ENCODE measurements around the gene AP2B1. TPM values are rescaled to one million over a fixed set of nuclear protein-coding genes. Genes with fewer than 3 reads are reported as not detected.
A peak's percentile ranks its signal among the peaks of the same experiment; 100 is the strongest.

AP2B1 gene
- total RNA-seq, 2 donors from 2014 or later = 255 to 258 TPM

- Histone ChIP-seq H3K27ac (ENCODE audit: low read depth, low read length) (no peak overlapping the region), H3K4me3 (ENCODE audit: low read length) (no peak overlapping the region), H3K9ac (ENCODE audit: extremely low read depth, low read length, poor library complexity, severe bottlenecking) (no peak overlapping the region), H3K4me1 (ENCODE audit: control insufficient read depth, insufficient read depth, low read length) (no peaks in the 10 kb centered on the region), H3K27me3 (ENCODE audit: control insufficient read depth, insufficient read depth, low read length, poor library complexity, severe bottlenecking) (no peaks in the 10 kb centered on the region), H3K9me3 (ENCODE audit: control insufficient read depth, low read length) (no peaks in the 10 kb centered on the region), H3K36me3 (ENCODE audit: control insufficient read depth, insufficient read depth, low read length) (peaks cover 70% of the 10 kb centered on the region)
- Mint-ChIP-seq H3K4me1 (peaks cover 13% of the 10 kb centered on the region), H3K9me3 (no peaks in the 10 kb centered on the region), H3K4me3 (no peak overlapping the region), H3K36me3 (ENCODE audit: low read depth) (peaks cover 52% of the 10 kb centered on the region), H3K27ac (peak overlapping the region; percentile 41), H3K27me3 (ENCODE audit: insufficient read depth) (no peaks in the 10 kb centered on the region)
- TF ChIP-seq CTCF (conservative IDR thresholded peaks at IDR 0.05) = no peak
- 86 to 97% methylated on average over 1 to 3 of the region's 4 CpGs for WGBS, 2 experiments (ENCODE audit: insufficient coverage in 1 of 2, insufficient read length in 1 of 2)
- no peak for DNase-seq
These were observed 81.7 kb downstream of the AP2B1 start for GRCh38 chr17:35668802-35669201.

DNA sequence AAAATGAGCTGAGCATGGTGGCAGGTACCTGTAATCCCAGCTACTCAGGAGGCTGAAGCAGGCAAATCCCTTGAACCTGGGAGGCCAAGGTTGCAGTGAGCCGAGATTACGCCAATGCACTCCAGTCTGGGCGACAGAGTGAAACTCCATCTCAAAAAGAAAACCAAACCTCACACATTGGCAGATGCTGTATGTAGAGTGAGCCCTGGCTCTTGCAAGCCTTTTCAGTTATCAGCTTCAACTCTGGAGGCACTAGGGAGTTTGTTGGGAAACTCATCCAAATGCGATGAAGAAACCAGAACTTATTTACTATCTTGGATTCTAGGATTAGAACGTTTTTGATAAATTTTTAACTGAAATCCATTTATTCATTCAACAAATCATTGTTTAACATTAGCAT, 87.4 kb downstream of the AP2B1 start:
- Histone ChIP-seq H3K4me1 (ENCODE audit: control insufficient read depth, insufficient read depth, low read length) (no peaks in the 10 kb centered on the region), H3K4me3 (ENCODE audit: low read length) (no peak overlapping the region), H3K9ac (ENCODE audit: extremely low read depth, low read length, poor library complexity, severe bottlenecking) (no peak overlapping the region), H3K36me3 (ENCODE audit: control insufficient read depth, insufficient read depth, low read length) (peaks cover 90% of the 10 kb centered on the region), H3K27me3 (ENCODE audit: control insufficient read depth, insufficient read depth, low read length, poor library complexity, severe bottlenecking) (no peaks in the 10 kb centered on the region), H3K9me3 (ENCODE audit: control insufficient read depth, low read length) (no peaks in the 10 kb centered on the region), H3K27ac (ENCODE audit: low read depth, low read length) (no peak overlapping the region)
- 93 to 100% methylated on average over 3 to 5 of the region's 5 CpGs for whole genome bisulfite sequencing, 2 experiments (ENCODE audit: insufficient coverage in 1 of 2, insufficient read length in 1 of 2)
- H3K27ac Mint-ChIP-seq = no peak overlapping the region
- no peak for DNase-seq
- peaks cover 67% of the 10 kb centered on the region for H3K36me3 Mint-ChIP-seq (ENCODE audit: low read depth)
- H3K9me3 Mint-ChIP-seq = no peaks in the 10 kb centered on the region
- H3K4me1 Mint-ChIP-seq = peaks cover 12% of the 10 kb centered on the region
- no peaks in the 10 kb centered on the region for H3K27me3 Mint-ChIP-seq (ENCODE audit: insufficient read depth)
- no peak overlapping the region for H3K4me3 Mint-ChIP-seq
- TF ChIP-seq CTCF (conservative IDR thresholded peaks at IDR 0.05) = no peak

DNA sequence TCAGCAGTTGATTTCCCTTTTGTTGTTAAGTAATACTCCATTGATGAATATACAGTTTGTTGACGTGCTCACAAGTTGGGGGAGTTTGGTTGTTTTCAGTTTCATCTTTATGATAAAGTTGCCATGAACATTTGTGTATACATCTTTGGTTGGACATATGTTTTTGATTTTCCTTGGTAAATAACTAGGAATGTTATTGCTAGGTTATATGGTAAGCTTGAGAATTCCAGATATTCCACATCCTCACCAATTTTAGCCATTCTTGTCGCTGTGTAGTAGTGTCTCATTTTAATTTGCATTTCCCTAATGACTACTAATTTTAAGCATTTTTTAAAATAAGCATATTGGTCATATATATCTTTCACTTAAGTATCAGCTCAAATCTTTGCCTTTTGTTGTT, 89.3 kb downstream of the AP2B1 start:
- Mint-ChIP-seq H3K27me3 (ENCODE audit: insufficient read depth) (no peaks in the 10 kb centered on the region), H3K4me1 (peaks cover 12% of the 10 kb centered on the region), H3K27ac (no peak overlapping the region), H3K4me3 (no peak overlapping the region), H3K9me3 (no peaks in the 10 kb centered on the region), H3K36me3 (ENCODE audit: low read depth) (peaks cover 63% of the 10 kb centered on the region)
- Histone ChIP-seq H3K4me1 (ENCODE audit: control insufficient read depth, insufficient read depth, low read length) (no peaks in the 10 kb centered on the region), H3K27ac (ENCODE audit: low read depth, low read length) (no peak overlapping the region), H3K9ac (ENCODE audit: extremely low read depth, low read length, poor library complexity, severe bottlenecking) (no peak overlapping the region), H3K36me3 (ENCODE audit: control insufficient read depth, insufficient read depth, low read length) (peaks cover 87% of the 10 kb centered on the region), H3K4me3 (ENCODE audit: low read length) (no peak overlapping the region), H3K9me3 (ENCODE audit: control insufficient read depth, low read length) (no peaks in the 10 kb centered on the region), H3K27me3 (ENCODE audit: control insufficient read depth, insufficient read depth, low read length, poor library complexity, severe bottlenecking) (no peaks in the 10 kb centered on the region)
- no peak for TF ChIP-seq CTCF (conservative IDR thresholded peaks at IDR 0.05)
- DNase-seq = no peak
- 100% methylated on average over 1 to 2 of the region's 2 CpGs for WGBS, 2 experiments (ENCODE audit: insufficient coverage in 1 of 2, insufficient read length in 1 of 2)
